Thymus (tissue), 11 donors: ENCODE data around the gene MBP. TPM values are rescaled to one million over a fixed set of nuclear protein-coding genes. Genes with fewer than 3 reads are reported as not detected.
"Not testable (repeated sequence)": the region's sequence is repeated elsewhere in the genome, so short reads cannot be mapped to it uniquely, and the experiment has no call there.

Source experiments
- DNase-seq, 9 donors: peaks; one replicate each; pipeline ENCODE4 v3.0.0-alpha.2; 2013; ENCODE audit warnings: low spot score in 9 of 9, low read depth in 6 of 9, missing footprints in 1 of 9
- H3K27ac ChIP-seq, 2 donors: one replicate each; pipeline ENCODE4 v1.5.1; 2013; ENCODE audit warnings: control low read depth in 1 of 2, low read depth in 1 of 2, low read length in 1 of 2, mild to moderate bottlenecking in 1 of 2, moderate library complexity in 1 of 2
- H3K27me3 ChIP-seq, 2 donors: one replicate each; pipeline ENCODE4 v1.5.1; 2013; ENCODE audit warnings: low read length in 1 of 2; ENCODE audit not compliant: control insufficient read depth in 2 of 2, insufficient read depth in 1 of 2
- H3K36me3 ChIP-seq, 2 donors: one replicate each; pipeline ENCODE4 v1.5.1; 2013; ENCODE audit warnings: low read length in 1 of 2, mild to moderate bottlenecking in 1 of 2, moderate library complexity in 1 of 2; ENCODE audit not compliant: control insufficient read depth in 2 of 2, insufficient read depth in 2 of 2
- H3K4me1 ChIP-seq, 2 donors: one replicate each; pipeline ENCODE4 v1.5.1; 2013; ENCODE audit warnings: low read length in 2 of 2; ENCODE audit not compliant: control insufficient read depth in 2 of 2, insufficient read depth in 2 of 2
- H3K4me3 ChIP-seq, 2 donors: one replicate each; pipeline ENCODE4 v1.5.1; 2013; ENCODE audit warnings: low read length in 2 of 2, control low read depth in 1 of 2, mild to moderate bottlenecking in 1 of 2
- H3K9me3 ChIP-seq, 2 donors: one replicate each; pipeline ENCODE4 v1.5.1; 2013; ENCODE audit warnings: low read length in 1 of 2, mild to moderate bottlenecking in 1 of 2; ENCODE audit not compliant: control insufficient read depth in 2 of 2, insufficient read depth in 1 of 2
- WGBS: extraction: QIAGEN DNeasy Blood & Tissue Kit; methylation state at CpG from one replicate; pipeline ENCODE4 v1.1.7; 2013; 5-methylcytosine and 5-hydroxymethylcytosine counted together
- polyA plus RNA-seq: library from polyadenylated mRNA; stranded (reverse); fragments of 200-250 nt; gene quantifications from one replicate; pipeline ENCODE4 v1.2.3, GENCODE V29; 2013
- total RNA-seq: library from RNA; stranded (reverse); fragments of 120-200 nt; gene quantifications from one replicate; pipeline ENCODE4 v1.2.4, GENCODE V29; 2013
- donor health status: healthy.

Gene MBP
- total and polyA plus RNA-seq, 2 donors, result 16.1 to 16.3 TPM

- Histone ChIP-seq H3K27ac (no peak overlapping the region), H3K27me3 (no peaks in the 10 kb centered on the region), H3K9me3 (no peaks in the 10 kb centered on the region), H3K4me1 (peaks cover 0 to 4% of the 10 kb centered on the region in 2 donors), H3K36me3 (no peaks in the 10 kb centered on the region), H3K4me3 (no peak overlapping the region)
- DNase-seq, result no peak
- 88% methylated on average over 8 of the region's 8 CpGs for WGBS
These were observed 138.4 kb downstream of the MBP start for GRCh38 chr18:76994086-76994654.

DNA sequence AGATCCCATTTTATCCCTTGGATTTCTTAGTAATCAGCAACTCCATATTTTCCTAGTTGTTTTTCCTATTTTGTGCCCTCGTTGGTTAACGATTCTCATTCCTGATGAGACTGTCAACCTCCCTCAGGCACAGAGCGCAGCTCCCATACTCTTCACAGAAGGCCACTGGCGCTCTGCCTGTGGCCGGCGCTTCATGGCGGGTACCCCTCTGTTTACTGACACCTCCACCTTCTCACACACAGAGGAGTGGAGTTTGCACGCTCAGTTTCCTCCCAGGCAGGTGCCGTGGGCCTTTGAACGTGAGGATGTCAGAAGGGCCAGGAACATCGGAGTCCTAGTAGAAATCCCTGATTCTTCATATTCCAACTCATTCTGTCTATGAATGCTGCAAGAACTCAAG lies 139.0 kb downstream of the MBP start:
- Histone ChIP-seq H3K4me1 (peaks cover 0 to 4% of the 10 kb centered on the region in 2 donors), H3K27me3 (peaks cover 0 to 4% of the 10 kb centered on the region in 2 donors), H3K4me3 (no peak overlapping the region), H3K27ac (no peak overlapping the region), H3K36me3 (no peaks in the 10 kb centered on the region), H3K9me3 (no peaks in the 10 kb centered on the region)
- WGBS, result 96% methylated on average over 11 of the region's 11 CpGs
- no peak for DNase-seq

- 95% methylated on average over 6 of the region's 6 CpGs for WGBS
- Histone ChIP-seq H3K9me3 (no peaks in the 10 kb centered on the region), H3K4me1 (peaks cover 0 to 4% of the 10 kb centered on the region in 2 donors), H3K4me3 (no peak overlapping the region), H3K27ac (no peak overlapping the region), H3K27me3 (peaks cover 0 to 8% of the 10 kb centered on the region in 2 donors), H3K36me3 (no peaks in the 10 kb centered on the region)
- DNase-seq, result no peak
These were observed 139.5 kb downstream of the MBP start for GRCh38 chr18:76993085-76993382.

- no peaks in the 10 kb centered on the region for H3K36me3 ChIP-seq
- peaks cover 0 to 9% of the 10 kb centered on the region in 2 donors for H3K27me3 ChIP-seq
- DNase-seq, result no peak
- WGBS, result 96% methylated on average over 17 of the region's 17 CpGs
- H3K4me1 ChIP-seq, result peaks cover 0 to 4% of the 10 kb centered on the region in 2 donors
- no peak overlapping the region for H3K27ac ChIP-seq
- no peak overlapping the region for H3K4me3 ChIP-seq
- H3K9me3 ChIP-seq, result no peaks in the 10 kb centered on the region
These were observed 140.1 kb downstream of the MBP start for GRCh38 chr18:76992226-76993084.

- 92% methylated on average over 20 of the region's 20 CpGs for WGBS
- Histone ChIP-seq H3K4me3 (no peak overlapping the region), H3K27me3 (peaks cover 0 to 9% of the 10 kb centered on the region in 2 donors), H3K4me1 (peaks cover 0 to 4% of the 10 kb centered on the region in 2 donors), H3K36me3 (no peaks in the 10 kb centered on the region), H3K27ac (no peak overlapping the region), H3K9me3 (no peaks in the 10 kb centered on the region)
- no peak for DNase-seq
These were observed 141.4 kb downstream of the MBP start for GRCh38 chr18:76991021-76991688.

DNA sequence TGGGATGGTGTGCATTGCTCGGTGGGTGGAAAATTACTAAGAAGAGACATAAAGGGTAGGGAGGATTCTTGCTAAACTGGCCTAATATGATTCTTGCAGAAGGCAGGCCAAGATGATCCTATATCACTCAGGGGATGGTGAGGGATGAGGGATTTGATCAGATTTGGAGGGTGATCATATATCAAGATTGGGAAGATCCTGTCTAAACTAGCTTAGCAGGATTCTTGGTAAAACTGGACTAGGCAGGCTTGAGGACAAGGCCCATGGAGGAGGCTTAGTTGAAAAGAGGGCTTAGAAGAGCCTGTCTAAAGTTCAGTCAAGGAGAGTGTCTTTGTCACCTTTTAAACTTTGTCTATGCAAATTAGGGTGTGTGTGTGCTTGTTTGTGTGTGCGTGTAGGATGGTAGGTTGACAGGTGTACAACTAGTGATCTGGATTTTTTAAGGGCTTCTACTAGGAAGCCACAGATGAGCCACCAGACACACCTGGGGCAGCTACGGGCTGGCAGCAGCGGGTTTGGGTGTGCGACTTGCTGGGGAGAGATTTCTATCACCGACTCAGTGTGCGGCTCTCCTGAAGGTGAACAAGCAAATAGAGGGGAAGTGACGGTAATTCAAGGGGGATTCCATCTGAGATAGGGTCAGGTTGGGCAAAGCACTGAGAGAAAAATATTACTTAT lies 142.1 kb downstream of the MBP start:
- 90% methylated on average over 8 of the region's 8 CpGs for WGBS
- H3K9me3 ChIP-seq, H3K27me3 ChIP-seq, DNase-seq, H3K27ac ChIP-seq, H3K4me3 ChIP-seq, H3K4me1 ChIP-seq, H3K36me3 ChIP-seq: not testable (repeated sequence)

GRCh38 chr18:76989647-76990190 lies 142.9 kb downstream of the MBP start:
- Histone ChIP-seq H3K9me3 (no peaks in the 10 kb centered on the region), H3K4me3 (no peak overlapping the region), H3K4me1 (peaks cover 0 to 4% of the 10 kb centered on the region in 2 donors), H3K36me3 (no peaks in the 10 kb centered on the region), H3K27me3 (peaks cover 0 to 9% of the 10 kb centered on the region in 2 donors), H3K27ac (no peak overlapping the region)
- no peak for DNase-seq
- 94% methylated on average over 28 of the region's 28 CpGs for WGBS

DNA sequence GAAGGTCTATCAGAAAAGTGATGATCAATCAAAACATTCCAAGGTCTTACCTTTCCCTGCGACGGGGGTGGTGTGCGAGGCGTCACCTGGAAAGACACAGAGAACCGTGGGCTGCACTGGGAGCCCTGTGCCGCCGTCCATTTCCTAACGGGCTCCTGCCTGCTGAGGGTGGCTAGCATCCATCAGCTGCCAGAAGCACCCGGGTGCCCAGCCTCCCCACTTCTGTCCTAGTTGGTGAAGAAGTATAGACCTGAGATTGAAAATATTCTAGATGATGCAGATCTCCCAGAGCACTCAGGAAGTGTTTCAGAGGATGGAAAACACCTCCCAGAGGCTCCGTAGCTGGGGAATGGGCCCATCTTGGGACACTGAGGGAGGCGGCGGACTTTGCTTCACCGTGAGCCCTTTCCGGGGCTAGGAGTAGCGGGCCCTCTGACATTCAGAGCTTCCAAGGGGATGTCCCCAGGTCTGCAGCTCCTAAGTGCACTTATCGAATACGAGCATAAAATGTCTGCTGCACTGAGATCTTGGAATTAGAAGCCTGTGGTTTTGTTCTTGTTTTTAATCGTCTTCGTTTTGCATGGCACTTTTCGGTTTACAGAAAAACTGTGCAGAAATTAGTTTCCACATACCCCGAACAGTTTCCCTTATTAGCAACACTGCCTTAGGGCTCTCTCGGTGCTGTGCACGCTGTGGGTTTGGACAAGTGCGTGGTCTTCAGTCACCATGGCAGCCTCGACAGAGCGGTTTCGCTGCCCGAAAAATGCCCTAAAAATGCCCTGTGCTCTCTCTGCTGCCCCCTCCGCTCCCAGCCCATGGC lies 143.5 kb downstream of the MBP start:
- H3K36me3 ChIP-seq, result no peaks in the 10 kb centered on the region
- H3K27me3 ChIP-seq, result peaks cover 0 to 9% of the 10 kb centered on the region in 2 donors
- 96% methylated on average over 29 of the region's 29 CpGs for WGBS
- H3K27ac ChIP-seq, result no peak overlapping the region
- no peaks in the 10 kb centered on the region for H3K9me3 ChIP-seq
- DNase-seq, result no peak
- peaks cover 0 to 4% of the 10 kb centered on the region in 2 donors for H3K4me1 ChIP-seq
- no peak overlapping the region for H3K4me3 ChIP-seq
